ENCODE measurements around the gene ISCU.

DNA sequence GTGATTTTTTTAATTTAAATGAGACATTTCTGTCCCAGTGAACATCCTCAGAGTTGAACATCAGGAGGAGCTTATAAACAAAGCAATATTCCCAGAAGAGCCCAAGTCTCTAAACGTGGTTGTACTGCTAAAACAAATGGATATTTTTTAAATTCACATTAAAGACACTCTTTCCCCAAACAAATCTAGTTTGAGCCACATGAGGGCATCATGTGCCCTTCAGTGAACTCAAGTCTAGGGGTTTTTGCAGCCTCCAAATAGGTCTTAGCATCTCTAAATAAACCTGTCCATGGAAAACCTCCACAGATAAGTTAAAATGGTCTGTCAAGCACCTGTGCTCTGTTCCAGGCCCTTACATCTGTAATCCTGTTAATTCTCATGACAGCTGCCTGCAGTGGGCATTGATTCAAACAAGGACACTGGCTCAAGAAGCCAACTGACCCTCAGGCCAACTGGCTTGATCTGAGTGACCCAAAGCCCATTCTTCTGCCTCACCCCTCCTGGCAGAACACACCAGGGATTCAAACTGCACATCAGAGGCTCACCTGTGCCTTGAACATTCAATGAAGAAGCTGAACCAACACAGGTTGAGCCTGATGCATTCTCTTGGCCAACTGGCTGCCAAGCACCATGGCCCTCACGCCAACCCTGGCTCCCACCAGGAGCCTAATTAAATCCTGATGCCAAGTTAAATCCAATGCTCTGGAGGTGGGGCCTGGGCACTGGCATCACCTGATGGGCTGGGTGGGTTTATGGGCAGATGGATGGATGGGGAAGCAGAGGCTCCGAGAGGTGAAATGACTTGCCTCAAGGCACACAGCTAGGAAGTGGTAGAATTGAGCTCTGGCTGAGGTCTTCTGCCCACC, 8.6 kb downstream of the ISCU start:
- TF ChIP-seq, protein P1, sequence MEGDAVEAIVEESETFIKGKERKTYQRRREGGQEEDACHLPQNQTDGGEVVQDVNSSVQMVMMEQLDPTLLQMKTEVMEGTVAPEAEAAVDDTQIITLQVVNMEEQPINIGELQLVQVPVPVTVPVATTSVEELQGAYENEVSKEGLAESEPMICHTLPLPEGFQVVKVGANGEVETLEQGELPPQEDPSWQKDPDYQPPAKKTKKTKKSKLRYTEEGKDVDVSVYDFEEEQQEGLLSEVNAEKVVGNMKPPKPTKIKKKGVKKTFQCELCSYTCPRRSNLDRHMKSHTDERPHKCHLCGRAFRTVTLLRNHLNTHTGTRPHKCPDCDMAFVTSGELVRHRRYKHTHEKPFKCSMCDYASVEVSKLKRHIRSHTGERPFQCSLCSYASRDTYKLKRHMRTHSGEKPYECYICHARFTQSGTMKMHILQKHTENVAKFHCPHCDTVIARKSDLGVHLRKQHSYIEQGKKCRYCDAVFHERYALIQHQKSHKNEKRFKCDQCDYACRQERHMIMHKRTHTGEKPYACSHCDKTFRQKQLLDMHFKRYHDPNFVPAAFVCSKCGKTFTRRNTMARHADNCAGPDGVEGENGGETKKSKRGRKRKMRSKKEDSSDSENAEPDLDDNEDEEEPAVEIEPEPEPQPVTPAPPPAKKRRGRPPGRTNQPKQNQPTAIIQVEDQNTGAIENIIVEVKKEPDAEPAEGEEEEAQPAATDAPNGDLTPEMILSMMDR (IDR thresholded peaks at IDR 0.05) = peak in 3 of 6 experiments; percentile 11 to 24 (median 12)
- no peak for TF ChIP-seq POLR2A (IDR thresholded peaks at IDR 0.05)
